ENCODE results near the gene WFDC1.

Gene WFDC1

DNA sequence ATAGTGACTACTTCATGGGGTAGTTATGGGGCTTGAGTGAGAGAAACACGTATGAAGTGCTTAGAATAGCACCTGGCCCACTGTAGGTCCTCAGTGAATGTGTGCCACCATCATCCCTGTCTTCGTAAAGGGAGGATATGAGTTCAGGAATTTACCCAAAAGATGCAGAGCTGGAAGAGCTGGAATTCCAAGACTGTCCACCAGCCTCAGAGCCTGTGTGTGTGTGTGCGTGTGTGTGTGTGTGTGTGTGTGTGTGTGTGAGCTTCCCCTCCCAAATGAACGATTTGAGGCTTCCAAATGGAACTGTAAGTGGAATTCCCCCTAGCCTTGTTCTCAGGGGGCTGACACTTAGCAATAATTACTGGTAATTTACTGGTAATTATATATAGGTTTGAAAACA, 27.3 kb downstream of the WFDC1 start:
- H3K9me3 ChIP-seq (ENCODE audit: insufficient read depth, low read length) = no peaks in the 10 kb centered on the region
- H4K20me1 ChIP-seq (ENCODE audit: insufficient read depth, low read length) = no peaks in the 10 kb centered on the region
- TF ChIP-seq EZH2phosphoT487 (IDR thresholded peaks at IDR 0.05; ENCODE audit: low read depth) = no peak
- TF ChIP-seq, protein P1, sequence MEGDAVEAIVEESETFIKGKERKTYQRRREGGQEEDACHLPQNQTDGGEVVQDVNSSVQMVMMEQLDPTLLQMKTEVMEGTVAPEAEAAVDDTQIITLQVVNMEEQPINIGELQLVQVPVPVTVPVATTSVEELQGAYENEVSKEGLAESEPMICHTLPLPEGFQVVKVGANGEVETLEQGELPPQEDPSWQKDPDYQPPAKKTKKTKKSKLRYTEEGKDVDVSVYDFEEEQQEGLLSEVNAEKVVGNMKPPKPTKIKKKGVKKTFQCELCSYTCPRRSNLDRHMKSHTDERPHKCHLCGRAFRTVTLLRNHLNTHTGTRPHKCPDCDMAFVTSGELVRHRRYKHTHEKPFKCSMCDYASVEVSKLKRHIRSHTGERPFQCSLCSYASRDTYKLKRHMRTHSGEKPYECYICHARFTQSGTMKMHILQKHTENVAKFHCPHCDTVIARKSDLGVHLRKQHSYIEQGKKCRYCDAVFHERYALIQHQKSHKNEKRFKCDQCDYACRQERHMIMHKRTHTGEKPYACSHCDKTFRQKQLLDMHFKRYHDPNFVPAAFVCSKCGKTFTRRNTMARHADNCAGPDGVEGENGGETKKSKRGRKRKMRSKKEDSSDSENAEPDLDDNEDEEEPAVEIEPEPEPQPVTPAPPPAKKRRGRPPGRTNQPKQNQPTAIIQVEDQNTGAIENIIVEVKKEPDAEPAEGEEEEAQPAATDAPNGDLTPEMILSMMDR (IDR thresholded peaks at IDR 0.05; ENCODE audit: low read depth, low read length) = no peak
- H3K4me1 ChIP-seq (ENCODE audit: low read length) = no peaks in the 10 kb centered on the region
- peaks cover 9% of the 10 kb centered on the region; the same call in 1 of the 2 replicates for H3K27me3 ChIP-seq (ENCODE audit: low read depth, low read length)
- no peak overlapping the region for H3K27ac ChIP-seq (ENCODE audit: low read length)
- H3K4me2 ChIP-seq (ENCODE audit: low read length) = no peak overlapping the region
- H3K4me3 ChIP-seq (ENCODE audit: low read length) = no peak overlapping the region
- H3K9ac ChIP-seq (ENCODE audit: low read length) = no peak overlapping the region
- no peaks in the 10 kb centered on the region for H3K79me2 ChIP-seq (ENCODE audit: low read length)
- H3K36me3 ChIP-seq (replicated peaks; ENCODE audit: low read depth, low read length) = no peaks in the 10 kb centered on the region
- H2AFZ ChIP-seq (ENCODE audit: low read depth, low read length) = no peak overlapping the region

DNA sequence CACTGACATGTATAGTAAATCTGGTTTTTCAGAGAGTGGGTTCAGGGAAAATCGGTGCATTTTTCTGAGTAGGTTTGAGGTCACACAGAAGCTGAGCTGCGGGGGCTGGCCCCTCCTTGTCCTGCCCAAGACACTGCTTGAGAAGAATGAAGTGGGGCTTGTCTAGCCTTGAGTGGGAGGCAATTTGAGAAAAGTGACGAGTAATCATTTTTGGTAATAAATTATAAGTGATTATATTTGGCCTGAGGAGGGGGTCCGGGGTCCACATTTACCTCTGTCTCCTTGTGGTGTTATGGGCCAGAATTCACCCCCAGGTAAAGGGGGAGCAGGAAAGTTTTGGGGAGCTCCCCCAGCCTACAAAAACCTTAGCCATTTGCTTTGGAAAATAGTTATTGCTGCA, 28.1 kb downstream of the WFDC1 start:
- Histone ChIP-seq H3K27ac (ENCODE audit: low read length) (no peak overlapping the region), H4K20me1 (ENCODE audit: insufficient read depth, low read length) (no peaks in the 10 kb centered on the region), H3K4me3 (ENCODE audit: low read length) (no peak overlapping the region), H3K27me3 (ENCODE audit: low read depth, low read length) (peaks cover 9% of the 10 kb centered on the region; the same call in 1 of the 2 replicates), H3K9me3 (ENCODE audit: insufficient read depth, low read length) (no peaks in the 10 kb centered on the region), H3K79me2 (ENCODE audit: low read length) (no peaks in the 10 kb centered on the region), H3K4me1 (ENCODE audit: low read length) (no peaks in the 10 kb centered on the region), H3K36me3 (replicated peaks; ENCODE audit: low read depth, low read length) (no peaks in the 10 kb centered on the region), H2AFZ (ENCODE audit: low read depth, low read length) (no peak overlapping the region), H3K4me2 (ENCODE audit: low read length) (no peak overlapping the region), H3K9ac (ENCODE audit: low read length) (no peak overlapping the region)
- no peak for TF ChIP-seq EZH2phosphoT487 (IDR thresholded peaks at IDR 0.05; ENCODE audit: low read depth)
- TF ChIP-seq, protein P1 (IDR thresholded peaks at IDR 0.05; ENCODE audit: low read depth, low read length) = no peak

DNA sequence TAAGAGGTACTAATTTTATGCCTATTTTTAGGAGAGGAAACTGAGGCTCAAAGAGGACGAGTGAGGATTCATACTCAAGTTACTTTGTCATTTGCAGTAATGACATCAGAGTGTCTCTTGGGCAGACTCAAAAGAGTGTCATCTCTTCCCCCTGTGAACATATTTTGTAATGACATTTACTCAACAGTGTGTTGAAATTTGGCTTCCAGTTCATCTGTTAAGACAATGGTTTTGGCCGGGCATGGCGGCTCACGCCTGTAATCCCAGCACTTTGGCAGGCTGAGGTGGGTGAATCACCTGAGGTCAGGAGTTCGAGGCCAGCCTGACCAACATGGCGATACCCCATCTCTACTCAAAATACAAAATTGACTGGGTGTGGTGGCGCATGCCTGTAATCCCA, 28.9 kb downstream of the WFDC1 start:
- no peaks in the 10 kb centered on the region for H3K9me3 ChIP-seq (ENCODE audit: insufficient read depth, low read length)
- H3K4me3 ChIP-seq (ENCODE audit: low read length) = no peak overlapping the region
- no peaks in the 10 kb centered on the region for H4K20me1 ChIP-seq (ENCODE audit: insufficient read depth, low read length)
- H3K27ac ChIP-seq (ENCODE audit: low read length) = no peak overlapping the region
- no peaks in the 10 kb centered on the region for H3K36me3 ChIP-seq (replicated peaks; ENCODE audit: low read depth, low read length)
- no peak overlapping the region for H3K9ac ChIP-seq (ENCODE audit: low read length)
- no peak overlapping the region for H2AFZ ChIP-seq (ENCODE audit: low read depth, low read length)
- TF ChIP-seq, protein P1 (IDR thresholded peaks at IDR 0.05; ENCODE audit: low read depth, low read length) = no peak
- no peak for TF ChIP-seq EZH2phosphoT487 (IDR thresholded peaks at IDR 0.05; ENCODE audit: low read depth)
- no peaks in the 10 kb centered on the region for H3K79me2 ChIP-seq (ENCODE audit: low read length)
- no peaks in the 10 kb centered on the region for H3K4me1 ChIP-seq (ENCODE audit: low read length)
- H3K4me2 ChIP-seq (ENCODE audit: low read length) = no peak overlapping the region
- peaks cover 9% of the 10 kb centered on the region; the same call in 1 of the 2 replicates for H3K27me3 ChIP-seq (ENCODE audit: low read depth, low read length)

DNA sequence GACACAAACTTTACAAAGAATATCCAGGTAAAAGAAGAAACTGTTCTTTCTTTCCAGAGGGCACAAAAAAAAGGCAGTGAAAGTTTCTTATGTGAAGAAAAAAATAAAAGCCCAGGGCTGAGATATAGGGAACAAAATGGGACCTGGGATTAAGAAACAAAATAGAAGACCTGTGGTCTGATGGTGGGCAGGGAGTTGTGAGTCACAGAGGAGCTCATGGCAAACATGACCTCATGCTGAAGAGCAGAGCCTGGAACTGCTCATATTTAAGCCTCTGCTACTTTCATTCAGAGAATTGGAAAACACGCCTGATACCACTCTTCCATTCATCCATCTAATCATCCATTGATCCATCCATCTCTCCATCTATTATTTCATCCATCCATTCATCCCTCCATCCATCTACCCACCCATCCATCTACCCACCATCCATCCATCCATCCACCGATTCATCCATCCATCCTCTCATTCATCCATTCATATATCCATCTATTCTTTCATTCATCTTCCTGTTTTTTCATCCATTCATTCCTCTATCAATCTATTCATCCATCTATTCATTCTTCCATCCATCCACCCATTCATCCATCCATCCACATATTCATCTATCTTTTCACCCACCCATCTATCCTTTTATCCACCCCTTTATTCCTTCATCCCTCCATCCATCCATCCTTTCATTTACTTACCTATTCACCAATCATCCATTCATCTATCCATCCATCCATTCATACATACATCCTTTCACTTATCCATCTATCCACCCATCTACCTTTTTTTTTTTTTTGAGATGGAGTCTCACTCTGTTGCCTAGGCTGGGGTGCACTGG, 30.0 kb downstream of the WFDC1 start:
- Histone ChIP-seq H3K27ac (ENCODE audit: low read length) (no peak overlapping the region), H3K4me3 (ENCODE audit: low read length) (no peak overlapping the region), H3K4me1 (ENCODE audit: low read length) (no peaks in the 10 kb centered on the region), H3K79me2 (ENCODE audit: low read length) (no peaks in the 10 kb centered on the region), H3K9me3 (ENCODE audit: insufficient read depth, low read length) (no peaks in the 10 kb centered on the region), H3K36me3 (replicated peaks; ENCODE audit: low read depth, low read length) (no peaks in the 10 kb centered on the region), H3K4me2 (ENCODE audit: low read length) (no peak overlapping the region), H3K9ac (ENCODE audit: low read length) (no peak overlapping the region), H3K27me3 (ENCODE audit: low read depth, low read length) (peaks cover 9% of the 10 kb centered on the region; the same call in 1 of the 2 replicates), H4K20me1 (ENCODE audit: insufficient read depth, low read length) (no peaks in the 10 kb centered on the region), H2AFZ (ENCODE audit: low read depth, low read length) (no peak overlapping the region)
- TF ChIP-seq, protein P1 (IDR thresholded peaks at IDR 0.05; ENCODE audit: low read depth, low read length) = no peak
- no peak for TF ChIP-seq EZH2phosphoT487 (IDR thresholded peaks at IDR 0.05; ENCODE audit: low read depth)

Measured in OCI-LY3 (cell line).